Astrocyte (in vitro differentiated cells and primary cell): Measurements from ENCODE around the gene ATP10A. TPM values are rescaled to one million over a fixed set of nuclear protein-coding genes. Genes with fewer than 3 reads are reported as not detected.

ENCODE experiments used
- DNase-seq: peaks from one replicate; pipeline ENCODE4 v3.0.0-alpha.2; 2010; ENCODE audit warnings: low read depth
- FAIRE-seq: peaks from 2 replicates; lab custom pipeline; 2011; peaks lifted over from hg19 to GRCh38; lab: Jason Lieb, UNC
- H2AFZ ChIP-seq: 2 replicates; pipeline ENCODE4 v1.6.0; 2012; ENCODE audit warnings: low read depth, low read length, inconsistent platforms
- H3K27ac ChIP-seq: 2 replicates; pipeline ENCODE4 v1.5.1; 2011; ENCODE audit warnings: low read depth, low read length, inconsistent platforms
- H3K27me3 ChIP-seq: 2 replicates; pipeline ENCODE4 v1.6.0; 2011; ENCODE audit warnings: low read length, inconsistent platforms; ENCODE audit not compliant: insufficient read depth
- H3K36me3 ChIP-seq: 2 replicates; pipeline ENCODE4 v1.5.1; 2011; ENCODE audit warnings: low read length, inconsistent platforms; ENCODE audit not compliant: insufficient read depth
- H3K4me1 ChIP-seq: 2 replicates; pipeline ENCODE4 v1.5.1; 2011; ENCODE audit warnings: low read length, inconsistent platforms; ENCODE audit not compliant: insufficient read depth
- H3K4me2 ChIP-seq: 2 replicates; pipeline ENCODE4 v1.6.0; 2012; ENCODE audit warnings: low read length, inconsistent platforms
- H3K4me3 ChIP-seq: 2 replicates; pipeline ENCODE4 v1.5.1; 2011; ENCODE audit warnings: low read depth, mild to moderate bottlenecking, low read length, inconsistent platforms; ENCODE audit not compliant: insufficient read depth
- H3K79me2 ChIP-seq: 2 replicates; pipeline ENCODE4 v1.6.0; 2012; ENCODE audit warnings: mild to moderate bottlenecking, low read length, inconsistent platforms; ENCODE audit not compliant: insufficient read depth
- H3K9ac ChIP-seq: 2 replicates; pipeline ENCODE4 v1.6.0; 2012; ENCODE audit warnings: mild to moderate bottlenecking, low read length, inconsistent platforms
- H3K9me3 ChIP-seq: 2 replicates; pipeline ENCODE4 v1.5.1; 2012; ENCODE audit warnings: low read depth, mild to moderate bottlenecking, low read length, inconsistent platforms; ENCODE audit not compliant: insufficient read depth
- H4K20me1 ChIP-seq: 2 replicates; pipeline ENCODE4 v1.6.0; 2012; ENCODE audit warnings: low read length, inconsistent platforms; ENCODE audit not compliant: insufficient read depth
- H3K27ac Mint-ChIP-seq: one replicate; pipeline ENCODE4 v1.8.0; 2021; ENCODE audit warnings: mild to moderate bottlenecking, mixed read lengths; ENCODE audit not compliant: unreplicated experiment
- H3K27me3 Mint-ChIP-seq: one replicate; pipeline ENCODE4 v1.8.0; 2021; ENCODE audit warnings: low read depth, mixed read lengths; ENCODE audit not compliant: unreplicated experiment
- H3K36me3 Mint-ChIP-seq: one replicate; pipeline ENCODE4 v1.8.0; 2021; ENCODE audit warnings: low read depth, mixed read lengths; ENCODE audit not compliant: unreplicated experiment
- H3K4me1 Mint-ChIP-seq: one replicate; pipeline ENCODE4 v1.8.0; 2021; ENCODE audit warnings: low read depth, mixed read lengths; ENCODE audit not compliant: unreplicated experiment
- H3K4me3 Mint-ChIP-seq: one replicate; pipeline ENCODE4 v1.8.0; 2021; ENCODE audit warnings: mild to moderate bottlenecking, moderate library complexity, mixed read lengths; ENCODE audit not compliant: unreplicated experiment
- H3K9me3 Mint-ChIP-seq: one replicate; pipeline ENCODE4 v1.8.0; 2021; ENCODE audit warnings: mild to moderate bottlenecking, mixed read lengths; ENCODE audit not compliant: unreplicated experiment
- CTCF ChIP-seq: IDR thresholded peaks from 2 replicates; pipeline ENCODE4 v1.5.1; 2011; ENCODE audit warnings: low read depth, mild to moderate bottlenecking, inconsistent platforms, low read length, moderate library complexity; ENCODE audit not compliant: insufficient read depth
- EZH2 ChIP-seq: IDR thresholded peaks from 2 replicates; pipeline ENCODE4 v1.6.1; 2012; ENCODE audit warnings: mild to moderate bottlenecking, low read length, inconsistent platforms; ENCODE audit not compliant: insufficient read depth
- total RNA-seq: library from RNA; stranded (reverse); gene quantifications from 2 replicates; pipeline ENCODE4 v1.2.1, GENCODE V29; 2021

The ATP10A gene
- total RNA-seq, 1 donor from 2014 or later = 21.1 TPM

- no peak overlapping the region for H3K27ac Mint-ChIP-seq
- H3K27me3 ChIP-seq = no peaks in the 10 kb centered on the region
- no peaks in the 10 kb centered on the region for H3K9me3 ChIP-seq
- H3K4me3 Mint-ChIP-seq = no peak overlapping the region
- no peaks in the 10 kb centered on the region for H3K9me3 Mint-ChIP-seq
- no peak overlapping the region for H3K27ac ChIP-seq
- no peak overlapping the region for H3K9ac ChIP-seq
- no peak overlapping the region for H2AFZ ChIP-seq
- H3K4me1 ChIP-seq = peaks cover 11% of the 10 kb centered on the region
- no peaks in the 10 kb centered on the region for H3K27me3 Mint-ChIP-seq
- no peaks in the 10 kb centered on the region for H3K79me2 ChIP-seq
- no peak overlapping the region for H3K4me3 ChIP-seq
- FAIRE-seq (no peak), DNase-seq (no peak)
- peaks cover 32% of the 10 kb centered on the region for H3K36me3 Mint-ChIP-seq
- H3K4me1 Mint-ChIP-seq = no peaks in the 10 kb centered on the region
- H3K4me2 ChIP-seq = no peak overlapping the region
- TF ChIP-seq EZH2 (no peak), CTCF (no peak)
- peaks cover 9% of the 10 kb centered on the region for H3K36me3 ChIP-seq
- H4K20me1 ChIP-seq = no peaks in the 10 kb centered on the region
These were observed 141.5 kb downstream of the ATP10A start for GRCh38 chr15:25721605-25721955.

GRCh38 chr15:25719101-25719985 lies 143.8 kb downstream of the ATP10A start:
- Histone ChIP-seq H3K4me2 (no peak overlapping the region), H3K27me3 (no peaks in the 10 kb centered on the region), H3K4me1 (peaks cover 11% of the 10 kb centered on the region), H2AFZ (no peak overlapping the region), H3K9me3 (no peaks in the 10 kb centered on the region), H3K9ac (no peak overlapping the region), H3K4me3 (no peak overlapping the region), H4K20me1 (no peaks in the 10 kb centered on the region), H3K36me3 (peaks cover 9% of the 10 kb centered on the region), H3K79me2 (no peaks in the 10 kb centered on the region), H3K27ac (no peak overlapping the region)
- Mint-ChIP-seq H3K4me3 (no peak overlapping the region), H3K9me3 (no peaks in the 10 kb centered on the region), H3K4me1 (no peaks in the 10 kb centered on the region), H3K36me3 (peaks cover 24% of the 10 kb centered on the region), H3K27ac (no peak overlapping the region), H3K27me3 (no peaks in the 10 kb centered on the region)
- TF ChIP-seq EZH2 (no peak), CTCF (no peak)
- DNase-seq (no peak), FAIRE-seq (no peak)

- FAIRE-seq = no peak
- Histone ChIP-seq H2AFZ (peak overlapping the region; percentile 38), H3K9ac (peak overlapping the region; percentile 25), H3K36me3 (peaks cover 3% of the 10 kb centered on the region), H4K20me1 (no peaks in the 10 kb centered on the region), H3K79me2 (no peaks in the 10 kb centered on the region), H3K4me1 (peaks cover 11% of the 10 kb centered on the region), H3K4me2 (peak overlapping the region; percentile 58), H3K9me3 (no peaks in the 10 kb centered on the region), H3K27ac (no peak overlapping the region), H3K4me3 (no peak overlapping the region), H3K27me3 (no peaks in the 10 kb centered on the region)
- Mint-ChIP-seq H3K27ac (no peak overlapping the region), H3K4me3 (no peak overlapping the region), H3K9me3 (no peaks in the 10 kb centered on the region), H3K36me3 (peaks cover 24% of the 10 kb centered on the region), H3K27me3 (no peaks in the 10 kb centered on the region), H3K4me1 (no peaks in the 10 kb centered on the region)
- DNase-seq = no peak
- TF ChIP-seq CTCF (no peak), EZH2 (no peak)
These were observed 144.5 kb downstream of the ATP10A start for GRCh38 chr15:25718597-25718996.
